ENCODE results near the gene PLEKHO1.
"Not testable (repeated sequence)": the region's sequence is repeated elsewhere in the genome, so short reads cannot be mapped to it uniquely, and the experiment has no call there.

The PLEKHO1 gene

GRCh38 chr1:150179867-150180266, 30.2 kb downstream of the PLEKHO1 start:
- DNase-seq = no peak

- peak; percentile 80 for DNase-seq
Measured at GRCh38 chr1:150180474-150180873, 30.8 kb downstream of the PLEKHO1 start.

- no peak for DNase-seq
Measured at GRCh38 chr1:150182247-150182646, 32.5 kb downstream of the PLEKHO1 start.

- DNase-seq = peak; percentile 55
Measured at GRCh38 chr1:150183061-150183460, 33.3 kb downstream of the PLEKHO1 start.

- no peak for DNase-seq
Measured at GRCh38 chr1:150185481-150185880, 35.8 kb downstream of the PLEKHO1 start.

- DNase-seq = not testable (repeated sequence)
Measured at GRCh38 chr1:150186438-150186788, 36.7 kb downstream of the PLEKHO1 start.

- peak; percentile 87 for DNase-seq
Measured at GRCh38 chr1:150186789-150187559, 37.3 kb downstream of the PLEKHO1 start.

- no peak for DNase-seq
Measured at GRCh38 chr1:150187560-150187931, 37.8 kb downstream of the PLEKHO1 start.

GRCh38 chr1:150192012-150192411, 42.3 kb downstream of the PLEKHO1 start:
- DNase-seq = no peak

GRCh38 chr1:150194381-150195031, 44.8 kb downstream of the PLEKHO1 start:
- no peak for DNase-seq

- DNase-seq = no peak
Measured at GRCh38 chr1:150196417-150196816, 46.7 kb downstream of the PLEKHO1 start.

GRCh38 chr1:150207281-150207971, 57.7 kb downstream of the PLEKHO1 start:
- DNase-seq = no peak

- DNase-seq = not testable (repeated sequence)
Measured at GRCh38 chr1:150208460-150208859, 58.7 kb downstream of the PLEKHO1 start.
